Endothelial cell of umbilical vein (primary cell): Measurements from ENCODE around the gene PRKAR1A.

Source experiments
- EZH2 ChIP-seq: IDR thresholded peaks from 2 replicates; pipeline ENCODE4 v1.6.1; 2012; ENCODE audit warnings: borderline replicate concordance, low read depth, mild to moderate bottlenecking, moderate library complexity, low read length, inconsistent platforms; ENCODE audit not compliant: severe bottlenecking
- FOS ChIP-seq: IDR thresholded peaks from 2 replicates; pipeline ENCODE4 v1.6.1; 2011; ENCODE audit warnings: mild to moderate bottlenecking, low read length, moderate library complexity, borderline replicate concordance; ENCODE audit not compliant: insufficient read depth
- JUN ChIP-seq: IDR thresholded peaks from 2 replicates; pipeline ENCODE4 v1.6.1; 2011; ENCODE audit warnings: borderline replicate concordance, low read depth; ENCODE audit not compliant: insufficient read length, insufficient read depth
- MYC ChIP-seq: IDR thresholded peaks from one replicate; pipeline ENCODE4 v1.6.1; 2011; ENCODE audit warnings: mild to moderate bottlenecking, low read depth, low read length
- POLR2A ChIP-seq: IDR thresholded peaks from 2 replicates; pipeline ENCODE4 v1.6.1; 2012; ENCODE audit warnings: low read depth, mild to moderate bottlenecking, control low read depth, low read length
- POLR2AphosphoS5 ChIP-seq: IDR thresholded peaks from 2 replicates; pipeline ENCODE4 v1.6.1; 2012; ENCODE audit warnings: low read depth, mild to moderate bottlenecking, control low read depth, low read length, moderate library complexity; ENCODE audit not compliant: insufficient read depth
- TF ChIP-seq, protein P1 (sequence below), 2 donors: IDR thresholded peaks; 1 replicate in 1 of 2; 2 replicates in 1 of 2; pipeline ENCODE4 v1.5.1; 2011; ENCODE audit warnings: low read length in 2 of 2, mild to moderate bottlenecking in 2 of 2, moderate library complexity in 2 of 2, control low read depth in 1 of 2, inconsistent platforms in 1 of 2, low read depth in 1 of 2; ENCODE audit not compliant: insufficient read depth in 1 of 2; ENCODE audit errors: extremely low read depth in 1 of 2
- TF ChIP-seq, protein P2 (sequence below): IDR thresholded peaks from 2 replicates; pipeline ENCODE4 v1.6.1; 2011; ENCODE audit not compliant: insufficient read depth, insufficient read length

DNA sequence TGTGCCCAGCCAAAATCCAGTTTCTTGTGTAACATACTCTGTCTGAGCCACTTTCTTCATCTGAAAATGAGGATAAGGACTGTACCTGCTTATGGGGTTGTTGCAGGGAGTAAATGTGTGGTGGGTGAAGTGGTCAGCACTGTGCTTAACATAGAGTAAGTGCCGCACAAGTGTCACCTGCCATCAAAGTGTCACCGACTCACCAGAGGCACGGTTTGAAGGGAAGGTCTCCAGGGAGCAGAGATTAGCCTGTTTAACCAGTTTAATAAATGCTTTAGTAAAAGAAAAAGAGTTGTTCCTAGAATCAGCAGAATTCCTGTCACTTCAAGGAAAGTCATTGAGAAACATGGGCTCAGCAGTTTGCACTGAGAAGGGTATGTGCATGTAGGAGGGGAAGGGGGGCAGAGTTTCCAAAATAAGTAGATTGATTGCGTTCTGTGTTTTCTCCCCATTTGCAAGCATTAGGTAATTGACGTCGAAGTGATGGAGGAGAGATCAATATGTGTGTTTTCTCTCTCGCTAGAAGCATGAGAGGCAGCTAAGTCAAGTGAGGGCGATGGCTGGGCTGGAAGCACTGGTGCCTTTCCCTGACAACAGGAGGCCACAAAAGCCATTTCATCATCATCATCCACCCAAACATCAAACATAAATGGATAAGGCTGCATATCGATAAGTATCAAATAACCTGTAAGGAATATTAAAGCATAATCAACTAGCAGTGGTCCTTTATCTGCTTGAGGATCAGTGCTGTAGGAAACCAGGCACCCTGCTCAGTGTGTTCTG is 69.8 kb downstream of the PRKAR1A start:
- TF ChIP-seq, protein P1, sequence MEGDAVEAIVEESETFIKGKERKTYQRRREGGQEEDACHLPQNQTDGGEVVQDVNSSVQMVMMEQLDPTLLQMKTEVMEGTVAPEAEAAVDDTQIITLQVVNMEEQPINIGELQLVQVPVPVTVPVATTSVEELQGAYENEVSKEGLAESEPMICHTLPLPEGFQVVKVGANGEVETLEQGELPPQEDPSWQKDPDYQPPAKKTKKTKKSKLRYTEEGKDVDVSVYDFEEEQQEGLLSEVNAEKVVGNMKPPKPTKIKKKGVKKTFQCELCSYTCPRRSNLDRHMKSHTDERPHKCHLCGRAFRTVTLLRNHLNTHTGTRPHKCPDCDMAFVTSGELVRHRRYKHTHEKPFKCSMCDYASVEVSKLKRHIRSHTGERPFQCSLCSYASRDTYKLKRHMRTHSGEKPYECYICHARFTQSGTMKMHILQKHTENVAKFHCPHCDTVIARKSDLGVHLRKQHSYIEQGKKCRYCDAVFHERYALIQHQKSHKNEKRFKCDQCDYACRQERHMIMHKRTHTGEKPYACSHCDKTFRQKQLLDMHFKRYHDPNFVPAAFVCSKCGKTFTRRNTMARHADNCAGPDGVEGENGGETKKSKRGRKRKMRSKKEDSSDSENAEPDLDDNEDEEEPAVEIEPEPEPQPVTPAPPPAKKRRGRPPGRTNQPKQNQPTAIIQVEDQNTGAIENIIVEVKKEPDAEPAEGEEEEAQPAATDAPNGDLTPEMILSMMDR (IDR thresholded peaks at IDR 0.05; ENCODE audit: extremely low read depth in 1 of 2, insufficient read depth in 1 of 2, low read depth in 1 of 2, low read length in 2 of 2) = no peak
- TF ChIP-seq EZH2 (no peak), JUN (no peak), POLR2AphosphoS5 (no peak), MYC (no peak), FOS (no peak), POLR2A (no peak)
- TF ChIP-seq, protein P2, sequence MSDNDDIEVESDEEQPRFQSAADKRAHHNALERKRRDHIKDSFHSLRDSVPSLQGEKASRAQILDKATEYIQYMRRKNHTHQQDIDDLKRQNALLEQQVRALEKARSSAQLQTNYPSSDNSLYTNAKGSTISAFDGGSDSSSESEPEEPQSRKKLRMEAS = no peak
